GM19468 (cell line): ENCODE results near the gene DNAJC3.
A peak's percentile ranks its signal among the peaks of the same experiment; 100 is the strongest.

Experiments
- ATAC-seq: cut with Tn5 transposase; IDR thresholded peaks from one replicate; pipeline ENCODE4 v1.9.1; 2021; ENCODE audit warnings: mild to moderate bottlenecking, moderate library complexity, moderate number of reproducible peaks; ENCODE audit not compliant: unreplicated experiment; ENCODE audit errors: extremely low read depth

The DNAJC3 gene

DNA sequence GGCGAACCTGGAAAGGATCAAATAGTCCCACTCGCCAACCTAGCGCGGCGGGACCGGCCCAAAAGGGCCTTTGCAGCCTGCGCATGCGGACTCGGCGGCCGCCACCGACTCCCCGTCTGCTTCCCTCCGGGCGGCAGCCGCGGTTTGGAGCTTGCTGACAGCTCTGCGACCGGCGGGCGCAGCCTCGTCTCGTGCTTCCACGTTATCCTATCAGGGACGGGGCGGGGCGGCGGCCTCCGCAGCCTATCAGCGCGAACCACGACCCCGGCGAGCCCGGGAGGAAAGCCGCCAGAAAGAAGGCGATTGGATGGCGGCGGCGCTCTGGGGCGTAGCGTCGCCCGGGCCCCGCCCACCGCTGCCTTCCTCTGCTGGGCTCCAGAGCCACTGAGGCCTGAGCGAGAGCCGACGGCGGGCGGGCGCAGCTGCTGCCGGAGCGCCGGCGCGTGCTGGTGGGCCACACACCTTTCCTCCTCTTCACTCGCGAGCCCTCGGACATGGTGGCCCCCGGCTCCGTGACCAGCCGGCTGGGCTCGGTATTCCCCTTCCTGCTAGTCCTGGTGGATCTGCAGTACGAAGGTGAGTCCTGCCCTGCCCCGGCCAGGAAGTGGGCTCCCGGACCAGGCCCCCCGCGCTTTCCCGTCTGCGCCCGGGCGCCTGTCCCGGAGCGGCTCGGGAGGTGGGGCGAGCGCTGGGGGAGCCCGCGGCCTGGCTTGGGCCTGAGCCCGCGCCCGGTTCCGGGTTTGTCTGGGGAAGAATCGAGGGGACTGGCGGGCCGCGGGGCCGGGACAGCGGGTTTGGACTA, at the start of gene DNAJC3:
TSS of gene DNAJC3 (plus strand) at position 378 of the 802 bp plus-strand sequence. CDS start at position 495, 117 bp downstream.
- ATAC-seq, result peak; percentile 99

DNA sequence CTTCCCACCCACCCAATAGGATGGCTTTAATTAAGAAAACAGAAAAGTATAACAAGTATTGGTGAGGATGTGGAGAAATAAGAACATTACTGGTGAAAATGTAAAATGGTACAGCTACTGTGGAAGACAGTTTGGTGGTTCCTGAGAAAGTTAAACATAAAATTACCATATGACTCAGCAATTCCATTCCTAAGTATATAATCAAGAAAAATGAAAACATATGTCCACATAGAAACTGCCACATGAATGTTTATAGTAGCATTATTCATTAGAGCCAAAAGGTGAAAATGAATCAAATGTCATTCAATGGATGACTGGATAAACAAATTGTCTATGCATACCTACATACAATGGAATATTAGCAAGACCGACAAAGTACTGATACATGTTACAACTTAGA, 49.3 kb upstream of the DNAJC3 start:
- ATAC-seq, result no peak

- no peak for ATAC-seq
Measured at GRCh38 chr13:95628488-95628887, 48.5 kb upstream of the DNAJC3 start.

DNA sequence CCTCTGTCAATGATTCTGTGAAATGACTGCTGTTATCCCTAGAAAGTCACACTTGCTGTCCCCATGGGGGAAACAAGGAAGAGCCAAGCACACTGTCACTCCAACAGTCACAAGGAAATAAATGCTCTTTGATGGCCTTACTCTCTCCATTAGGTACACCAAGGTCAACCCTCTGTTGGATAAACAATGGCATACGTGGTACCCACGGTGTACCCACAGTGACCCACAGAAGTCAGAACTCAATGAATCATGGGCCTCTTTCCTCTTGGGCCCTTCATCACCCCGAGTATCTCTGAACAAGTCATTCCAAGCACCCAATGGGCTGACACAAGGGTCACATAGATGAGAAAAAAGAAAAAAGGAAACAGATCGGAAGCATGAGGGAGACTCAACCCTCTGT, 47.9 kb upstream of the DNAJC3 start:
- ATAC-seq, result no peak

DNA sequence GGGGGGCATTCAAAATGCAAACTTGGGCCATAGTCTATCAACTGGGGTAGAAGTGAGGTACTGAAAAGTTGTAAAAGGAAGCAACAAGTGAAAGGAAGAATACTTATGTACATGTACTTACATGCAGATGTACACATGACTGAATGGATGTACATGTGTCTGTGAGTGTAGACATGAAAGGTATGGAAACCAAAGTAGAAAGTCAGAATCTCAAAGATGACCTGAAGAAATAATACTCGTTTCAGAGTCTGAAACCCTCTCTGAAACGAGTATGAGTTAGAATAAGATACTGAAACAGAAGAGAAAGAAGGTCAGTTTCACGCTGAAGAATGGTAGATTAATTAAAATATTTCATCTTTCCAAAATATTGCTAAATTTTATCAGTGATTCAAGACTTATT, 46.3 kb upstream of the DNAJC3 start:
- ATAC-seq, result no peak

GRCh38 chr13:95636853-95637252, 40.1 kb upstream of the DNAJC3 start:
- ATAC-seq, result no peak

DNA sequence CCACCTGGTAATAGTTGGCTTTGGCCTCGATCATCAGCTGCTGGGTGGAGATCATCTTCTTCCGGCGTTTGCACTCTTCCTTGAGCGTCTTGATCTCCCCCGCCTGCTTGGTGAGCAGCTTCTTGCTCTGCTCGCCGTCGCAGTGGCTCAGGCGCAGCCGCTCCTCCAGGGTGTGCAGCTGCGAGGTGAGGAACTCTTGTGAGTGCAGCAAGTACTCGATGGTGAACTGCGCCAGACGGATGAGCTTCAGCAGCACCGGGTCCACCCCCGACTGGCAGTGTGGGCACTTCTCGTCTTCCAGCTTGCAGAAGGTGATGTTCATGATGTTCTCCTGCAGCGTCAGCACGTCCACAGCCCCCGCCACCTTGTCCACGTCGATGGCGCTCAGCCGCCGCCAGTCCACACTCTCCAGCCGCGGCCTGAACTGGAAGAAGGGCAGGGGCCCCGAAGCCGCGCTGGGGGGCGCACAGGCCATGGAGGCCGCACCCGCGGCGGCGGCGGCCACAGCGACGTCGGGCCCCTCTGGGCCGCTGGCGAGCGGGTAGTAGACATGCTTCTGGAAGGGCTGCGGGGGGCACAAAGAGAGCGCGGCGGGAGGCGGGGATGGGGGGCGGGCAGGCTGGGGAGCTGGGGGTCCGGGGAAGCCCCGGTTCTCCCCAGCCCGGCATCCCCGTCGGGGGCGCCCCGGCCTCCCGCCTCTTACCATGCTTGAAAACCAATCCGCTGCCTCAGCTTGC, 35.5 kb upstream of the DNAJC3 start:
- ATAC-seq, result no peak

GRCh38 chr13:95642028-95642621, 34.8 kb upstream of the DNAJC3 start:
- ATAC-seq, result no peak

GRCh38 chr13:95642999-95643398, 33.9 kb upstream of the DNAJC3 start:
- ATAC-seq, result no peak

DNA sequence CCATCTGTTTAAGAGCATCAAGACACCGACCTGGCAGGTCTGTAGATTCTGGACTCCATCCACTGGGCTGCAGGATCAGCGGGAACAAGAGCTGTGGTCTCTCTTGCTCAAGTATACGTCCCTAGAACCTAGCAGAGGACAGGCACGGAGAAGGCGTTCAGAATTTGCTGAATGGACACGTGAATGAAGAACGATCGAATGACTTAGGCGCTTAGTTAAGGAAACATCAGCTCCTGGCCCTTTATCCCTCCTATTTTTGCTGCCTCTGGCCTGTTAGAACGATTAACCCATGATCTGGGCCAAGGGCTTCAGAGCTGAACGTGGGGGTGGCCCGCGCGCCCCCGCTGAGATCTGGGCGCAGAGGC, 33.4 kb upstream of the DNAJC3 start:
- ATAC-seq, result no peak

DNA sequence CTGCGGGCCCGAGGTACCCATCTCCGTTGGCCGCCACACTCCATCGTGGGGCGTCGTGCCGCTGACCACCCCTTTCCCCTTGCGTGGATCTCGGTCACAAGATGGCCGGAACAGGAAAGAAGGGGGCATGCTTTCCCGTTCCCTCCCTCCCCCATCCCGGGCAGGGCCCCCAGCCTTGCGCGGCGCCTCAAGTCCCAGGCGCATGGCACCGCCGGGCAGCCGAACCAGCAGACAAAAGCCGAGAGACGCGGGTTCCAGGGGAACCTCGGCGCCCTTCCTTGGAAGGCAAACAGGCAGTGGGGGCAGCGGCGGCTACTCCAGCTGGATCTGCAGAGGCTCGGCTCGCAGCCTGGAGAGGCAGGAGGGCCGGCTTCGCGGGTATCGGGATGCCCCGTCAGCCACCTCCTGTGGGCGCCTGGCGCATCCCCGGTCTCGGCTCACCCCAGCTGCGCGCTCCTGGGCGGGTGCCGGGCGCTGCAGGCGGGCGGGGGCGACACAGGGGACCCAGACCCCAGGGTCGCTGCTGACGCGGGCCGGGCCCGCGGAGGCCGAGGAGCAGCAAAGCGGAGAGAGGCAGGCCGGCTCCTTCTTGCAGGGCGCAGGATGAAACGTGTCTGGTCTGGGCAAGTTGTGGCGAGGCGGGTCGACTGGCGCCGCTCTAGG, 32.9 kb upstream of the DNAJC3 start:
- peak; percentile 1 for ATAC-seq

DNA sequence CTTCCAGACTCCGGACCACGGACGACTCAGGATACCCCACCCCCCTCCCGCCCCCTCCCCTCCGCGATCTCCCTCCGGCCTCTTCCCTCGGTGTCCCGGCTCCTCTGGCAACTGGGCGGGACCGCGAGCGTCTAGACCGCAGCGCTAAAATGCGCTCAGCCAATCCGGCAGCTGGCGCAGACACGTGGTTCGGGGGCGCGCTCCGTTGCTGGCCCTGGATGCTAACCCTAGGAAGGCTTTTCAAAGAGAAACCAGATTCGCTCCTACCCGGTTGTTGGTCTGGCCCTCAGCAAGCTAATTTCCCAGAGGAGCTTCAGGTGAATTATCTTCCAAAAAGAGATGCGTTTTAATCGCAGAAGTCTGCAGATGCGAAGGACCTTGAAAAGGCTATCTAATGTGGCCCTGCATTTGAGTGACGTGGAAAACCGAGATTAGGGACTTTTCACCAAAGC, 32.3 kb upstream of the DNAJC3 start, which contains the start of gene DZIP1:
TSS of gene DZIP1 (minus strand) at position 106 of the 452 bp plus-strand sequence. CDS start 2,677 bp downstream, outside the sequence.
- ATAC-seq, result peak; percentile 34

DNA sequence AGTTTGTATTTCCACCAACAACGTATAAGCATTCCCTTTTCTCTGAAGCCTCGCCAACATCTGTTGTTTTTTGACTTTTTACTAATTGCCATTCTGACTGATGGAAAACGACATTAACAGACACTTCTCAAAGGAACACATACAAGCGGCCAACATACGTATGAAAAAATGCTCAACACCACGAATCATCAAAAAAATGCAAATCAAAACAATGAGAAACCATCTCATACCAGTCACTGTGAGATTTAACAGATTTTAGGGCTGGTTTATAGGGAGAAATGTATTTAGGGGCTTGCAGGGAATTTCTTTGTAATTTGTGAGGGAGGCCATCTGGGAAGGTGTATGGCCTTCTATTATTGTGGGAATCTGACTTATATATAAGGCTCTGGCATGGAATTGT, 29.6 kb upstream of the DNAJC3 start:
- no peak for ATAC-seq

- ATAC-seq, result no peak
Measured at GRCh38 chr13:95650696-95651095, 26.2 kb upstream of the DNAJC3 start.

GRCh38 chr13:95652244-95652764, 24.6 kb upstream of the DNAJC3 start:
- no peak for ATAC-seq

DNA sequence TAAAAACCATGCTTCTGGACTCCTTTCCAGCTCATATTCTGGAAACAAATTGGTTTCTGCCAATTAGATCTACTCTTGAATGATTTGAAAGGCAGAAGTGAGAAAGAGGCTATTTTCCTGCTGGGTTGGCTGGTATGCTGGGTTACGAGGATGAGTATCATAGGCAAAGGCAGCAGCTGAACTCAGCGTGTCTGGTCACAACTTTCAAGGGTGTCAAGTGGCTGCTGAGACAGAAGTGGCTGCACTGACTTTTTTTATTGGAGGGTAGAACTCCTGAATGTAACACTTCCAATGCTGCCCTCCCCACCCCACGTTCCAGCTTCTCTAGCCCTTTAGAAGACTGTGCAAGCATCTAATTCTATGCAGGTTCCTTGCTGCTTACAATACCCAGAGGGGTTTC, 24.1 kb upstream of the DNAJC3 start:
- no peak for ATAC-seq

GRCh38 chr13:95656386-95657015, 20.4 kb upstream of the DNAJC3 start:
- ATAC-seq, result no peak

DNA sequence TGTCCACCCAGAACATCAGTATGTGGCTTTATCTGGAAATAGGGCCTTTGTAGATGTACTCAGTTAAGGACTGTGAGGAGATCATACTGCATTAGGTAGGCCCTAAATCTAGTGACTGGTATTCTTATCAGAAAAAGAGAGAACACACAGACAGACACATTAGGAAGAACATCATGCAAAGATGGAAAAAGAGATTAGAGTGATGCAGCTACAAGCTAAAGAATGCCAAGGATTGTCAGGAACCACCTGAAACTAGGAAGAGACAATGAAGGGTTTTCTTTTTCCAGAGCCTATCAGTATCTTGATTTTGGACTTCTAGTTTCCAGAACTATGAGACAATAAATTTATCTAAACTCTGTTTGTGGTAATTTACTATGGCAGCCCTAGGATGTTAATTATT, 17.4 kb upstream of the DNAJC3 start:
- ATAC-seq, result no peak

DNA sequence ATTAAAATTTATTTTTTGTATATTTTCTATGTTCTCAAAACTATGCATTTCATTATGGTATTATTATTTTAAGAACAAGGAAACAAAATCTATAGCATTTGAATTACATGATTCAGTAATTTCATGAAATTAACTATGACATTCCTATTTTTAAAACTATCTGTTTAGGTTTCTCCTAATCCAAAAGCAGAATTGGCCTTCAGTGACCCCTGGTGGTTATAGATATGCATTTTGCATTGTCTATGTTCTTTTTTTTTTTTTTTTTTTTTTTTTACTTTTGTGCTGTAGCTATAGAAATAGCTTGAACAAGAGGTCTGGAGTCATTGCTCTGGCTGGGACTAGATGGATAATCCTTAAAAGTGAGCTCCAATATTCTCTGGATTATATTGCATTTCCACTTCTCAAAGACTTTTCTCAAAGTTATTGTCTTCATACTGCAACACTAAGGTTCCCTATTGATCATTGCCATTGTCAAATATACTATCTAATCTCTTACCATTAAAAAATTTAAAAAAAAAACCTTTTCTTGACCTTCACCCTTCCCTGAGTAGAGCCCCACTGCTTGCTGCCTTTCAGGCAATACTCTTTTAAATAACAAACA, 15.9 kb upstream of the DNAJC3 start:
- ATAC-seq, result no peak
